HCT116 (cell line): ENCODE data around the gene HEATR5B. TPM values are rescaled to one million over a fixed set of nuclear protein-coding genes. Genes with fewer than 3 reads are reported as not detected.

Experiments used
- ATAC-seq: fragments of 200-7000 bp; cut with Tn5 transposase; 2 replicates; pipeline ENCODE4 v1.9.1; 2020; ENCODE audit warnings: mild to moderate bottlenecking, moderate library complexity
- BruUV-seq: library from RNA; stranded (reverse); fragments of 400-500 nt; replicated peaks from 2 replicates; lab custom pipeline; 2021; lab: Mats Ljungman, UMichigan
- CTCF ChIA-PET: fragments of 300-600 bp; sonication (Branson Sonifier 250); formaldehyde crosslinking; loops from one replicate; lab custom pipeline; 2021; ENCODE audit warnings: antibody characterized with exemption; lab: Charles Lee
- POLR2A ChIA-PET: fragments of 300-600, 350-600 bp; sonication (Branson Sonifier 250); formaldehyde crosslinking; loops from one replicate; lab custom pipeline; 2021; ENCODE audit warnings: antibody characterized with exemption; lab: Charles Lee
- RAD21 ChIA-PET, 2 experiments: fragments of 300-600 bp; sonication (Branson Sonifier 250); formaldehyde crosslinking; loops; one replicate each; lab custom pipeline; 2023; ENCODE audit warnings: low total read pairs in 2 of 2; ENCODE audit not compliant: uncharacterized antibody in 2 of 2, unreplicated experiment in 2 of 2, low non-redundant PET in 1 of 2; lab: Charles Lee
- DNase-seq: peaks from one replicate; pipeline ENCODE4 v3.0.0-alpha.2; 2010; ENCODE audit warnings: low read depth, low spot score
- H2AFZ ChIP-seq: fragments of 200-600 bp; shearing (Covaris generic), sonication (generic); 2 replicates; pipeline ENCODE4 v1.6.1; 2017; ENCODE audit warnings: low read depth, mixed run types, mixed read lengths, antibody characterized with exemption, low read length; ENCODE audit not compliant: poor library complexity, severe bottlenecking
- H3K27ac ChIP-seq: 2 replicates; pipeline ENCODE4 v1.5.1; 2012; ENCODE audit warnings: low read depth, low read length
- H3K27me3 ChIP-seq: fragments of 200-600 bp; sonication (generic); 2 replicates; pipeline ENCODE4 v1.6.1; 2016; ENCODE audit warnings: mixed run types, low read length, mixed read lengths; ENCODE audit not compliant: insufficient read depth
- H3K36me3 ChIP-seq, 2 experiments: fragments of 200-500 bp in 1 of 2; fragments of 200-600 bp in 1 of 2; sonication (Bioruptor generic) in 1 of 2; sonication (generic) in 1 of 2; 2 replicates each; pipeline versions ENCODE4 v1.5.1 to v1.6.1; 2014 to 2016; ENCODE audit warnings: low read length in 2 of 2, inconsistent platforms in 1 of 2, mixed read lengths in 1 of 2, mixed run types in 1 of 2; ENCODE audit not compliant: insufficient read depth in 2 of 2, control insufficient read depth in 1 of 2
- H3K4me1 ChIP-seq, 2 experiments: fragments of 200-600 bp in 1 of 2; sonication (generic) in 1 of 2; 2 replicates each; pipeline versions ENCODE4 v1.5.1 to v1.6.1; 2012 to 2017; ENCODE audit warnings: low read length in 2 of 2, inconsistent platforms in 1 of 2, mild to moderate bottlenecking in 1 of 2, mixed read lengths in 1 of 2, mixed run types in 1 of 2, moderate library complexity in 1 of 2; ENCODE audit not compliant: insufficient read depth in 2 of 2, control insufficient read depth in 1 of 2
- H3K4me2 ChIP-seq: fragments of 200-600 bp; sonication (generic); 2 replicates; pipeline ENCODE4 v1.6.1; 2017; ENCODE audit warnings: mixed run types, low read length, mixed read lengths
- H3K4me3 ChIP-seq, 2 experiments: fragments of 200-600 bp in 1 of 2; sonication (generic) in 1 of 2; replicated peaks in 1 of 2; 2 replicates each; pipeline ENCODE4 v1.5.1; 2011 to 2016; ENCODE audit warnings: low read length in 2 of 2, control low read depth in 1 of 2, low read depth in 1 of 2, mild to moderate bottlenecking in 1 of 2, mixed read lengths in 1 of 2, mixed run types in 1 of 2
- H3K79me2 ChIP-seq: fragments of 200-600 bp; sonication (generic); 2 replicates; pipeline ENCODE4 v1.6.1; 2017; ENCODE audit warnings: mild to moderate bottlenecking, mixed run types, low read length, moderate library complexity, mixed read lengths; ENCODE audit not compliant: insufficient read depth
- H3K9ac ChIP-seq: fragments of 200-600 bp; sonication (generic); 2 replicates; pipeline ENCODE4 v1.6.1; 2016; ENCODE audit warnings: low read length, mixed read lengths
- H3K9me2 ChIP-seq: fragments of 200-600 bp; sonication (generic), shearing (Covaris generic); 2 replicates; pipeline ENCODE4 v1.6.1; 2017; ENCODE audit warnings: mixed run types, mild to moderate bottlenecking, moderate library complexity; ENCODE audit not compliant: insufficient read depth
- H3K9me3 ChIP-seq, 2 experiments: fragments of 200-500 bp in 1 of 2; fragments of 200-600 bp in 1 of 2; sonication (Bioruptor generic) in 1 of 2; sonication (generic) in 1 of 2; 2 replicates each; pipeline ENCODE4 v1.6.1; 2014 to 2017; ENCODE audit warnings: low read length in 2 of 2, mixed read lengths in 2 of 2, inconsistent platforms in 1 of 2, low read depth in 1 of 2, mild to moderate bottlenecking in 1 of 2, mixed run types in 1 of 2, moderate library complexity in 1 of 2; ENCODE audit not compliant: control insufficient read depth in 1 of 2, insufficient read depth in 1 of 2
- H4K20me1 ChIP-seq: fragments of 200-600 bp; sonication (generic), shearing (Covaris generic); 2 replicates; pipeline ENCODE4 v1.6.1; 2017; ENCODE audit warnings: mixed run types, mild to moderate bottlenecking, moderate library complexity; ENCODE audit not compliant: insufficient read depth
- CBX3 ChIP-seq: IDR thresholded peaks from 2 replicates; pipeline ENCODE4 v1.6.1; 2012; ENCODE audit warnings: low read depth
- ELF1 ChIP-seq: IDR thresholded peaks from 2 replicates; pipeline ENCODE4 v1.6.1; 2012; ENCODE audit warnings: low read depth, borderline replicate concordance
- EZH2phosphoT487 ChIP-seq: fragments of 200-600 bp; IDR thresholded peaks from 2 replicates; pipeline ENCODE4 v1.6.1; 2018; ENCODE audit warnings: antibody characterized with exemption, borderline replicate concordance
- JUND ChIP-seq: IDR thresholded peaks from 2 replicates; pipeline ENCODE4 v1.6.1; 2012
- POLR2AphosphoS5 ChIP-seq: IDR thresholded peaks from 2 replicates; pipeline ENCODE4 v1.6.1; 2011; ENCODE audit warnings: mild to moderate bottlenecking, low read depth, low read length, moderate library complexity
- RAD21 ChIP-seq: IDR thresholded peaks from 2 replicates; pipeline ENCODE4 v1.6.1; 2012; ENCODE audit warnings: low read depth, mild to moderate bottlenecking
- SP1 ChIP-seq: IDR thresholded peaks from 2 replicates; pipeline ENCODE4 v1.6.1; 2012; ENCODE audit warnings: low read depth
- YY1 ChIP-seq: IDR thresholded peaks from 2 replicates; pipeline ENCODE4 v1.6.1; 2011; ENCODE audit warnings: low read length, low read depth, moderate library complexity, mild to moderate bottlenecking; ENCODE audit not compliant: insufficient replicate concordance; ENCODE audit errors: extremely low read depth
- ZFX ChIP-seq: fragments of 450-650 bp; IDR thresholded peaks from 2 replicates; pipeline ENCODE4 v1.6.1; 2017
- ZNF274 ChIP-seq: fragments of 200-500 bp; sonication (Bioruptor generic); IDR thresholded peaks from 2 replicates; pipeline ENCODE4 v1.6.1; 2014; ENCODE audit warnings: mild to moderate bottlenecking, low read depth, low read length, inconsistent platforms
- intact Hi-C: fragments of 100-400 bp; cut with micrococcal nuclease; formaldehyde crosslinking; loops from 2 replicates; pipeline ENCODE4 v1.10.0; 2022
- total RNA-seq: library from RNA; stranded (reverse); gene quantifications from one replicate; pipeline ENCODE4 v1.2.1, GENCODE V29; 2021; ENCODE audit not compliant: unreplicated experiment
- TF ChIP-seq, protein P1 (sequence below): IDR thresholded peaks from 2 replicates; pipeline ENCODE4 v1.6.1; 2012; ENCODE audit warnings: low read depth
- TF ChIP-seq, protein P2 (sequence below): IDR thresholded peaks from 2 replicates; pipeline ENCODE4 v1.6.1; 2012
- TF ChIP-seq, protein P3 (sequence below), 3 experiments: fragments of 200-600 bp in 1 of 3; sonication (generic) in 1 of 3; IDR thresholded peaks in 2 of 3; conservative IDR thresholded peaks in 1 of 3; 2 replicates each; pipeline ENCODE4 v1.5.1; 2012 to 2017; ENCODE audit warnings: low read depth in 2 of 3, low read length in 2 of 3, antibody characterized with exemption in 1 of 3, borderline replicate concordance in 1 of 3, control low read depth in 1 of 3, mild to moderate bottlenecking in 1 of 3, mixed read lengths in 1 of 3, mixed run types in 1 of 3, moderate library complexity in 1 of 3; ENCODE audit not compliant: insufficient read depth in 1 of 3

HEATR5B gene
- total RNA-seq, 1 experiment from 2014 or later: 10.6 TPM

DNA sequence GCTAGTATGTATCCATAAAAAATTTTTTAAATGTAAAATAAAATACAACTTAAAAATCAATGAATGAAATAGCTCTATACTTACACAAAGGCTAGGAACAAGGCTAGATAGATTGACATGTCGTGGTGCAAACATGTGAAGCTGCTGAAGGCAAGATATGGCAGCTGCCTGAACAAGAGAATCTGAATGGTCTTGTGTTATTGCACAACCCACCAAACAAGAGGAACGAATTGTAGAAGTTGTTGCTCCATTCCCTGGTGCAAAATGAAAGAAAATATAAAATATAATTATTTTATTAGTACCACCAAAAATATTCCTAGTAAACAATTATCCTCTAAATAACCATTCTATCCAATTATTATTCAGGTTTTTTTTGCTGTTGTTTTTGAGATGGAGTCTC lies 46.4 kb downstream of the HEATR5B start:
- DNase-seq: no peak
- RAD21 ChIA-PET: no interaction called here
- H3K4me2 ChIP-seq: no peak overlapping the region
- H3K4me1 ChIP-seq: no peaks in the 10 kb centered on the region
- intact Hi-C loops: no loop called here
- no peaks in the 10 kb centered on the region for H3K27me3 ChIP-seq
- no peak for ATAC-seq
- no peaks in the 10 kb centered on the region for H3K9me3 ChIP-seq
- no TSS peak for BruUV-seq
- H3K4me3 ChIP-seq: no peak overlapping the region
- POLR2A ChIA-PET: no interaction called here
- CTCF ChIA-PET: no interaction called here
- H3K79me2 ChIP-seq: no peaks in the 10 kb centered on the region
- TF ChIP-seq ZFX (no peak), ZNF274 (no peak), YY1 (no peak), SP1 (no peak), EZH2phosphoT487 (no peak)
- TF ChIP-seq, protein P1, sequence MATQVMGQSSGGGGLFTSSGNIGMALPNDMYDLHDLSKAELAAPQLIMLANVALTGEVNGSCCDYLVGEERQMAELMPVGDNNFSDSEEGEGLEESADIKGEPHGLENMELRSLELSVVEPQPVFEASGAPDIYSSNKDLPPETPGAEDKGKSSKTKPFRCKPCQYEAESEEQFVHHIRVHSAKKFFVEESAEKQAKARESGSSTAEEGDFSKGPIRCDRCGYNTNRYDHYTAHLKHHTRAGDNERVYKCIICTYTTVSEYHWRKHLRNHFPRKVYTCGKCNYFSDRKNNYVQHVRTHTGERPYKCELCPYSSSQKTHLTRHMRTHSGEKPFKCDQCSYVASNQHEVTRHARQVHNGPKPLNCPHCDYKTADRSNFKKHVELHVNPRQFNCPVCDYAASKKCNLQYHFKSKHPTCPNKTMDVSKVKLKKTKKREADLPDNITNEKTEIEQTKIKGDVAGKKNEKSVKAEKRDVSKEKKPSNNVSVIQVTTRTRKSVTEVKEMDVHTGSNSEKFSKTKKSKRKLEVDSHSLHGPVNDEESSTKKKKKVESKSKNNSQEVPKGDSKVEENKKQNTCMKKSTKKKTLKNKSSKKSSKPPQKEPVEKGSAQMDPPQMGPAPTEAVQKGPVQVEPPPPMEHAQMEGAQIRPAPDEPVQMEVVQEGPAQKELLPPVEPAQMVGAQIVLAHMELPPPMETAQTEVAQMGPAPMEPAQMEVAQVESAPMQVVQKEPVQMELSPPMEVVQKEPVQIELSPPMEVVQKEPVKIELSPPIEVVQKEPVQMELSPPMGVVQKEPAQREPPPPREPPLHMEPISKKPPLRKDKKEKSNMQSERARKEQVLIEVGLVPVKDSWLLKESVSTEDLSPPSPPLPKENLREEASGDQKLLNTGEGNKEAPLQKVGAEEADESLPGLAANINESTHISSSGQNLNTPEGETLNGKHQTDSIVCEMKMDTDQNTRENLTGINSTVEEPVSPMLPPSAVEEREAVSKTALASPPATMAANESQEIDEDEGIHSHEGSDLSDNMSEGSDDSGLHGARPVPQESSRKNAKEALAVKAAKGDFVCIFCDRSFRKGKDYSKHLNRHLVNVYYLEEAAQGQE: no peak
- no peaks in the 10 kb centered on the region for H4K20me1 ChIP-seq
- H3K9ac ChIP-seq: no peak overlapping the region
- no peaks in the 10 kb centered on the region for H3K9me2 ChIP-seq
- peaks cover 0 to 8% of the 10 kb centered on the region in 2 experiments; a peak in 2 of 4 replicates for H3K36me3 ChIP-seq
- no peak overlapping the region for H3K27ac ChIP-seq
- H2AFZ ChIP-seq: no peak overlapping the region

DNA sequence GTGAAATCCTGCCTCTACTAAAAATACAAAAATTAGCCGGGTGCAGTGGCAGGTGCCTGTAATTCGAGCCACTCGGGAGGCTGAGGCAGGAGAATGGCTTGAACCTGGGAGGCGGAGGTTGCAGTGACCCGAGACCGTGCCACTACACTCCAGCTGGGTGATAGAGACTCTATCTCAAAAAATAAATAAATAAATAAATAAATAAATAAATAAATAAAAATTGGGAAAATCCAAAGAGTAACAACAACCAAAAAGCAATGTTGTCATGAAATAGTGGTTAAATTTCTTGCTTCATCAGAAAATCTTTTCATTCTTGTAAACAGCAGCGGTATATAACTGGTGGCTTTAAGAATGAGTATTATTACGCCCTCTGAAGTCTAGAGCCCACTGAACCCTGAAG lies 54.4 kb downstream of the HEATR5B start:
- Histone ChIP-seq H3K27ac (no peak overlapping the region), H3K4me1 (no peaks in the 10 kb centered on the region), H3K4me2 (no peak overlapping the region), H3K9me3 (no peaks in the 10 kb centered on the region), H3K4me3 (no peak overlapping the region), H3K9me2 (no peaks in the 10 kb centered on the region), H3K27me3 (no peaks in the 10 kb centered on the region), H3K36me3 (0 out of 4 replicates have a peak, but pooled peaks cover 0 to 4% of the 10 kb centered on the region in 2 experiments), H3K9ac (no peak overlapping the region), H3K79me2 (no peaks in the 10 kb centered on the region), H2AFZ (no peak overlapping the region), H4K20me1 (no peaks in the 10 kb centered on the region)
- DNase-seq (no peak), ATAC-seq (no peak)
- intact Hi-C loops: no loop called here
- no TSS peak for BruUV-seq
- ChIA-PET RAD21 (no interaction called here), CTCF (no interaction called here), POLR2A (no interaction called here)
- TF ChIP-seq JUND (no peak), ELF1 (no peak), ZNF274 (no peak), ZFX (no peak), YY1 (no peak), POLR2AphosphoS5 (no peak), SP1 (no peak), CBX3 (no peak), RAD21 (no peak)
- TF ChIP-seq, protein P2, sequence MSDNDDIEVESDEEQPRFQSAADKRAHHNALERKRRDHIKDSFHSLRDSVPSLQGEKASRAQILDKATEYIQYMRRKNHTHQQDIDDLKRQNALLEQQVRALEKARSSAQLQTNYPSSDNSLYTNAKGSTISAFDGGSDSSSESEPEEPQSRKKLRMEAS: no peak
- TF ChIP-seq, protein P3, sequence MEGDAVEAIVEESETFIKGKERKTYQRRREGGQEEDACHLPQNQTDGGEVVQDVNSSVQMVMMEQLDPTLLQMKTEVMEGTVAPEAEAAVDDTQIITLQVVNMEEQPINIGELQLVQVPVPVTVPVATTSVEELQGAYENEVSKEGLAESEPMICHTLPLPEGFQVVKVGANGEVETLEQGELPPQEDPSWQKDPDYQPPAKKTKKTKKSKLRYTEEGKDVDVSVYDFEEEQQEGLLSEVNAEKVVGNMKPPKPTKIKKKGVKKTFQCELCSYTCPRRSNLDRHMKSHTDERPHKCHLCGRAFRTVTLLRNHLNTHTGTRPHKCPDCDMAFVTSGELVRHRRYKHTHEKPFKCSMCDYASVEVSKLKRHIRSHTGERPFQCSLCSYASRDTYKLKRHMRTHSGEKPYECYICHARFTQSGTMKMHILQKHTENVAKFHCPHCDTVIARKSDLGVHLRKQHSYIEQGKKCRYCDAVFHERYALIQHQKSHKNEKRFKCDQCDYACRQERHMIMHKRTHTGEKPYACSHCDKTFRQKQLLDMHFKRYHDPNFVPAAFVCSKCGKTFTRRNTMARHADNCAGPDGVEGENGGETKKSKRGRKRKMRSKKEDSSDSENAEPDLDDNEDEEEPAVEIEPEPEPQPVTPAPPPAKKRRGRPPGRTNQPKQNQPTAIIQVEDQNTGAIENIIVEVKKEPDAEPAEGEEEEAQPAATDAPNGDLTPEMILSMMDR (IDR thresholded peaks at IDR 0.05 in 2 of 3, conservative IDR thresholded peaks at IDR 0.05 in 1 of 3; ENCODE audit: borderline replicate concordance in 1 of 3, insufficient read depth in 1 of 3, low read depth in 2 of 3, low read length in 2 of 3): no peak
